NCI-H524 treated with DMSO at 0.1 percent for 48 hours (cell line): ENCODE measurements around the gene CLRN3.

ENCODE experiments used
- DNase-seq: peaks from one replicate; lab custom pipeline; 2025; lab: John Stamatoyannopoulos, UW

Gene CLRN3

GRCh38 chr10:127899766-127900387 lies 7.1 kb upstream of the CLRN3 start:
- no peak for DNase-seq

DNA sequence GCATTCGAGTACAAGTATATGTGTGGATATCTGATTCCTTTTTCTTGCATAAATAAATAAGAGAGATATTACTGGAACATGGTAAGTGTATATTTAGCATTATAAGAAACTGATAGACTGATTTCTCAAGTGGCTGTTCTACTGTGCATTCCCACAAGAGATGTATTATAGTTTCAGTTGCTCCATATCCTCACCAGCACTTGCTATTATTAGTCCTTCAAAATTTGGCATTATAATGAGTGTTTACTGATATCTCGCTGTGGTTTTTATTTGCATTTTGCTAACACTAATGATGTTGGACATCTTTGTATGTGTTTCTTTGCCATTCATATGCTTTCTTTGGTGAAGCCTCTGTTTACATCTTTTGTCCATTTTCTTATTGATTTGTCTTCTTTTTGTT lies 4.4 kb upstream of the CLRN3 start:
- no peak for DNase-seq

DNA sequence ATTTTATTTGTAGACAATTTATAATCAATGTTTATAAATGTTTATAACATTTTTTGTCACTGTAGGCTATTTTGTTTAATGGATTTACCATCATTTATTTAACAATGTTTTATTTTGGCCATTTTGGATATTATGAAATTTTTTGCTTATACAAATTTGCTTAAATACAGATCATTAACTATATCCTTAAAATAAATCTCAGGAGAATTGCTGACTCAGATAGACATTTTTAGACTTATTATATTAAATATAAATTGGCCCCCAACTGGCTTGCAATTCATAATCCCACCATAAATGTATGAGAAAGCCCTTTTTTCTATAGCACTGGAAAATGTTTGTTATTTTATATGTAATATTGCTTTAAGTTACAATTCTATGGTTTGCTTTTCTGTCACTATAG lies 3.8 kb upstream of the CLRN3 start:
- DNase-seq, result no peak

GRCh38 chr10:127894146-127894545 lies 1.4 kb upstream of the CLRN3 start:
- no peak for DNase-seq

DNA sequence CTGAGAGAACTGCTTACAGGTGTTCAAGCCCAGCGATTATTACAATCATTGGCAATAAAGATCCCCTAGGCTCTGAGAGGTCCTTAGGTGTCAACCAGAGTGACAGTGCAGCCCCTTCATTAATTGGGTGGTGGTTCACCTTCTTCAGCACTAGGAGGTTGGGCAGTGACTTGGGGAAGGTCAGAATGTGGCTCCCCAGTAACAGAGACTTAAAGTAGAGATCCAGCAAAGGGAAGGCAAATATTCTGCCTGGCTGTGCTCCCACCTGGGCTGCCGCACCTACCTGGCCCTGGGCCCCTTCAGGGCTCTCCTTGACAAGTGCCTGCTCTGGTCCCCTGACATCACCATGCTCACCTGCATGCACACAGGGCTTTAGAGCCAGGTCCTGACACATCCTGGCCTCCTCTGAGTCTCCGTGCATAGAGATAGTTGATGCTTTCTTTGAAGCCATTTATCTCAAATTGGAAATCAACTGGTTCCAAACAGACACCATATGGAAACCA lies 1.9 kb downstream of the CLRN3 start:
- no peak for DNase-seq

DNA sequence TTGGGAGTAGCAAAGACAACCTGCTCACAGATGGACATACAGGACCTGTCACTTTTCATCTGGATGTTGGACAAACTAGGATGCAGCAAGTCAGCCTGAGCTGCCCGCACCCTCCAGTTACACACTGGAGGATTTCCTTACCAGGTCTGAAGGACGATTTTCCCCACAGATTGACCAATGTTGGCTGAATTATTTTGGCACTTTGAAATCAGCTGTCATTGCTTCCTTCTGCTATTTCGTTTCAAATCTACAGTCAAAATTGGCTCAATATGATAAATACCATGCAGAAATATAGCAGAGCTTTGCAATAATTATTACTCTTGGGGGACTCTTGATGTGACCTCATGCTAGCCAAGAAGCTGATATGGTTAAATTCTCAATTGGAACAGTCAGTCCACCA lies 2.5 kb downstream of the CLRN3 start:
- DNase-seq, result no peak

DNA sequence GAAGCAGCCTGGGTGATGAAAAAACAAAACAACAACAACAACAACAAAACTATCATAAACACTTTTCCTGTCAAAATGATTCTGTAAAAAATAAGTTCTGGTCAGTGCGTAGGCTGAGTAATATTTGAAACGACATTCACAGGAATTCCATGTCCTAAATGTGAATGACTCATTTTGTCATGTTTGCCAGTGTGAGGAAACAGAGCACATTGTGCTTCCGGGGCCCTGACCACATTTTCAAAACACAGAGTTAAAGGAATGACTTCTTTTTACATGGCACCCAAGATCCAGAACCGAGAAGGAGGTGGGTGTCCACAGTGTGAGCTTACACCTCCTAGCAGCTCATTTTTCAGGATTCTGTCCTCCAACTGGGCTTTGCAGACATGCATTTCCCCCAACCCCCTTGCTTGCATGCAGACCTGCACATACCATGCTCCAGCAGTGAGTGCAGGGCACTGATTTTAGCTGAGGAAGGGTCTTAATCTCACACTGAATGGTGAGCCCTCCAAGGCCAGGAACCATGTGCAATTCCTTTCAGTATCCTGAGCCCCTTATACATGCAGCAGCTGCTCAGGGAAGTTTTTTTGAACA lies 3.0 kb downstream of the CLRN3 start:
- no peak for DNase-seq

DNA sequence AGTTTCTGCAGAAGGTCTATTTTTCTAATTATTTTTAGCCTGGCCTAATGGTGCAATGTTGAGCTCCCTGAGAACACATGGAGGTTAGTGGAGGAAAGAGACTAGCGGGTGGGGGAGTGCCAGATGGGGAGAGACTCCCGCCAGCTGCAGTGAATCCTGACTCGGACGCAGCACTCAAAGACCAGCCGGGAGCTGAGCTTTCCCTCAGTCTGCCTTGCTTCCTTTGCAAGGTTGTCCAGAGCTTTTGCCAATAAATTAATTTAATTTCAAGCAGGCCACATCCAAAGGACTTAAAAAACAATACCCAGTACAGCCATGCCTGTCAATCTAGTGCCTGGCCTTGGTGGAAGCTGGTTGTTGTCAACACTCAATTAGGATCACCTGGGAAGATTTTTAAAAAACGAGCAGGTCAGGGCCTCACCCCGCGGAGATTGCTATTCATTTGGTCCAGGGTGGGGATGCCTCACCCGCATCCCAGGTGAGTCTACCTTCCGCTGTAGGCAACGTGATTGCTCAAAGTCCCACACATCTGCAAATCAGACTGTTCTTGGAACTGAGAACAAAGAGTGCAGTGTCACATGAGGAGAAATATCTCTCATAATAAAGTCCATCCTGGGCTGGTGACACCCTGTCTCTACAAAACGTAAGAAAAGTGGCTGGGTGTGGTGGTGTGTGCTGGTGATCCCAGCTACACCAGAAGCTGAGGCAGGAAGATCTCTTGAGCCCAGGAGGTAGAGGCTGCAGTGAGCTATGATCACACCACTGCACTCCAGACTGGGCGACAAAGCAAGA lies 4.0 kb downstream of the CLRN3 start:
- no peak for DNase-seq

DNA sequence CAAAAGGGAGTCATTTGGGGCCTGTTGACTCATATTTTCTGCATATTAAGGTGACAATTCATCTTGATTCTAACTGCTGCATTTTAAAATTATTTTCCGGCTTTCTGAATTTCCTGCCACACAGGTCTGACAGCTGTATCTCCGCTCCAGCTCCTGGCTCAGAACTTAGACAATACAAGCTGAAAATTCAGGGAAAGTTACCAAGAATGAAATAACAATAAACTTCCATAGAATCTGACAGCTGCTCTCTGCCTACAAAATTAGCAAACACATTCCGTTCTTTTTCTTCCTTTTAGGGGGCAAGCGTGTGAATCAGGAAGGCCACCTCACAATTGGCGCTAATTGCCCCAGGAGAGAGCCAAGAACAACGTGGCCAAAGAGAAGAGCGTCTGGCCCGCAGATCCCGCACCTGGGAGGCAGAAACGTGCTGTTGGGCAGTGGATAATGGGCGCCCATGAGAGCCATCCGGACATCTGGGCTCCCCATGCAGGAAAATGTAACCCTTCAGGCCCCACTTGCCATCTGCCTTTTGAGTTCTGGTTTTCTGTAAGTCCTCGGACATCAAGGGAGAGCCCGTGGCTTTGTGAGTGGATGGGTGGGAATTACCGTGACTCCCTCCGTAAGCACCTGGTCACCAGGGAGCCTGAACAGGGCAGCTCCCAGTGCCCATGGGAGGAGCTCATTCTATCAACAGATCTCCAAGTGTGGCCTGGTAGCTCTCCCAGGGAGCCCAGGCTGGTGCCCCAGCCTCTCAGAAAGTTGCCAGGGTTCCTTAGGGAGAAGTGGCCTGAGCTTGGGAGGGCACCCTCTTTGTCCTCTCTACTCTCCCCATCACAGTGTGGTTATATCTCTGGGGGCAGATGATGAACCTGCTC lies 5.0 kb downstream of the CLRN3 start:
- DNase-seq, result no peak

DNA sequence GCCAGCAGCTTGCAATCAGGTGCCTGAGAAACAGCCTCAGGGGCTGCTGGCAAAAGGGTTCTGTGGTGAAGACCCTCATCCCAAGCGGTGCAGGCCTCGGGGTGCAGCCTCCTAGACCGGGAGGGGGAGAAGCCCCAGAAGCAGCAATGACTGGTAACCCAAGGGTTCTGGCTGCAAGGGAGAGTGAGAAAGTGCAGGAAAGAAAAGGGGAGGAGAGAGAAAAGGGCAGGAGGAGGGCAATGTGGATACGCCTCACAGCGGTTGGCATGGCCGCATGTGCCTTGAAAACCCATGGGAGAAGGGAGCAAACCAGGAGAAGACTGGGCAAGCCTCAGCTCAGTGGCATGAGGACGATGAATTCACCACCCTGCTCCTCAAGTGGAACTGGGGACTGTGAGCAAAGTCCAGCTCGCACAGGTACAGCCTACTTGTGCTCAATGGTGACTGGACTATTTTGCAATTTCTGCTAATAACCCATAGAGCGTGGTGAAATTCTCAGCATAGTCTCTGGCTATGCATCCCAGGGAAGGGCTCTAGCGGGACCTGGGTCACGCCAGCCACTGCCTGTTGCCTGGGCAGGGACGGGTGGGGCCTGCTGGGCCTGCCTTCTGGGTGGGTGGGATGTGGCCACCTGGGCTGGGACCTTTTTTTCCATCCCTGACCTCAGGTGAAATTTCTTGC lies 6.2 kb downstream of the CLRN3 start:
- no peak for DNase-seq

GRCh38 chr10:127884501-127884900 lies 8.2 kb downstream of the CLRN3 start:
- no peak for DNase-seq

- DNase-seq, result no peak
These were observed 9.2 kb downstream of the CLRN3 start for GRCh38 chr10:127883516-127883915.

- no peak for DNase-seq
These were observed 9.8 kb downstream of the CLRN3 start for GRCh38 chr10:127882801-127883459.

- no peak for DNase-seq
These were observed 10.3 kb downstream of the CLRN3 start for GRCh38 chr10:127882391-127882790.

- no peak for DNase-seq
These were observed 11.5 kb downstream of the CLRN3 start for GRCh38 chr10:127881262-127881661.

DNA sequence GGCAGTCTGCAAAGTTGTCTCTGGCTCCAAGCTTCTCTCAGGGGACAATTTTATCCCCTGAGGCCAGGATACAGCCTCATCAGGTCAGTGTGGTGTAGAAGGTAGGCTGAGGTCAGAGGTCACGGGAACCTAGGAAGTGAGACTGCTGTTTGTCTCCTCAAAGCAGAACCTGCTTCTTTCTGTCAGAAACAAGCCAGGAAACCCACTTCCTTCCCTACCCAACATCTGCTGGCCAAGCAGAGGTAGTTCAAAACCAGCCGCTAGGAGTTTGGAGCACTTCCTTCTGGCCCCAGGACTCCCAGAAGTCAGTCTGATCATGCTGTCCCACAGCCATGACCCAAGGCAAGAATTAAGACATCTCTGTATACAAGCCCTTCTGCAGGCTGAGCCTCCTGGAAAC lies 12.2 kb downstream of the CLRN3 start:
- DNase-seq, result no peak

GRCh38 chr10:127878475-127879055 lies 14.2 kb downstream of the CLRN3 start:
- DNase-seq, result no peak

DNA sequence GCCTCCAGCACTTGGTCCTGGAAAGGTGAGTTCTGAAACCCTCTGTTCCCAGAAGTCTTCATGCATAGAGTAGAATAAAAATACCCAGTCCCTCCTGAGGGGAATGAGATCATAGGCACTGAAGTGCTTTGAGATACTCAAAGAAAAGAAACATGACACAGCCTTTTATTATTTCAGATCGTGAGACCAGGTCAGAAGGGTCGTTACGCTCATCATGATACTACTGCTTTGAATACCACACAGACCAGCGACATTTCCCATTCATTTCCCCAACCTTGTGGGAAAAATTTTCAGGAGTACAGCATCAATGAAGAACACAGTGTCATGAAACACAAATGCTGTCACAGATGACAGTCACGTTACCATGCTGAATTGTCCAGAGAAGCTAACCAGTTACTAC lies 15.0 kb downstream of the CLRN3 start:
- no peak for DNase-seq

- no peak for DNase-seq
These were observed 15.6 kb downstream of the CLRN3 start for GRCh38 chr10:127877116-127877515.

- no peak for DNase-seq
These were observed 16.8 kb downstream of the CLRN3 start for GRCh38 chr10:127875916-127876315.

DNA sequence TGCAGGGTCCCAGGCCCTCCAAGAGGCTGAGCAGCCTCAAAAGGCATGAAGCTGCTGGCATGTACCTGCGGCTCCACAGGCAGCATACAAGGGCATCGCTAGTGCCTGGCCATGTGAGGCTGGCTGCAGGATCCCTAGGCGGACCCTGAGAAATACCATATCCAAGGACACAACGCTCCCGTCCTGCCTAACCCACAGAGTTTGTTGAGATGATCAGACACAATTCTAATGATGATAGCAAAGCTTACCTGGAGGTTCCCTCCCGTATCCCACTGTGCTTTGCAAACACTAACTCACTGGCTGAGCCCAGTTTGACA lies 17.3 kb downstream of the CLRN3 start:
- no peak for DNase-seq
